SK-N-SH treated with all-trans-retinoic acid at 6 μM for 48 hours (cell line): Measurements from ENCODE around the gene OR9Q1.

Source experiments
- BACH2 ChIP-seq: fragments of 250-450 bp; sonication (Bioruptor Pico); IDR thresholded peaks from 2 replicates; pipeline ENCODE4 v1.9.0; 2021; ENCODE audit warnings: mild to moderate bottlenecking, borderline replicate concordance
- CSDC2 ChIP-seq: fragments of 250-450 bp; sonication (Bioruptor Pico); IDR thresholded peaks from 2 replicates; pipeline ENCODE4 v1.5.0; 2020; ENCODE audit warnings: mild to moderate bottlenecking, moderate library complexity
- GLIS3 ChIP-seq: fragments of 250-450 bp; sonication (Bioruptor Pico); IDR thresholded peaks from 2 replicates; pipeline ENCODE4 v1.5.0; 2020; ENCODE audit warnings: mild to moderate bottlenecking, moderate library complexity
- OSR1 ChIP-seq: fragments of 250-450 bp; sonication (Bioruptor Pico); IDR thresholded peaks from 2 replicates; pipeline ENCODE4 v1.8.0; 2022; ENCODE audit warnings: moderate library complexity, mild to moderate bottlenecking, inconsistent platforms
- PATZ1 ChIP-seq: fragments of 250-450 bp; sonication (Bioruptor Pico); IDR thresholded peaks from 2 replicates; pipeline ENCODE4 v1.8.0; 2020; ENCODE audit warnings: mild to moderate bottlenecking, moderate library complexity, borderline replicate concordance
- PPARA ChIP-seq: fragments of 250-450 bp; sonication (Bioruptor Pico); IDR thresholded peaks from 2 replicates; pipeline ENCODE4 v1.5.0; 2020; ENCODE audit warnings: mild to moderate bottlenecking, borderline replicate concordance
- RARB ChIP-seq: fragments of 250-450 bp; sonication (Bioruptor Pico); IDR thresholded peaks from 2 replicates; pipeline ENCODE4 v1.8.0; 2021; ENCODE audit warnings: mild to moderate bottlenecking, moderate library complexity
- SNAI2 ChIP-seq: fragments of 250-450 bp; sonication (Bioruptor Pico); IDR thresholded peaks from 2 replicates; pipeline ENCODE4 v1.5.0; 2020; ENCODE audit warnings: mild to moderate bottlenecking, moderate library complexity
- ZFP3 ChIP-seq: fragments of 250-450 bp; sonication (Bioruptor Pico); IDR thresholded peaks from 2 replicates; pipeline ENCODE4 v1.5.0; 2020; ENCODE audit warnings: mild to moderate bottlenecking, moderate library complexity
- ZFP30 ChIP-seq: fragments of 450-650 bp; formaldehyde crosslinking; IDR thresholded peaks from 2 replicates; pipeline ENCODE4 v1.5.0; 2022; ENCODE audit warnings: mild to moderate bottlenecking, moderate library complexity
- ZNF8 ChIP-seq: fragments of 450-650 bp; formaldehyde crosslinking; IDR thresholded peaks from 2 replicates; pipeline ENCODE4 v1.5.0; 2020; ENCODE audit warnings: mild to moderate bottlenecking, moderate library complexity
- TF ChIP-seq, protein P1 (sequence below): fragments of 250-450 bp; sonication (Bioruptor Pico); IDR thresholded peaks from 2 replicates; pipeline ENCODE4 v1.5.0; 2020; ENCODE audit warnings: mild to moderate bottlenecking, moderate library complexity
- TF ChIP-seq, protein P2 (sequence below): fragments of 250-450 bp; sonication (Bioruptor Pico); IDR thresholded peaks from 2 replicates; pipeline ENCODE4 v1.8.0; 2021; ENCODE audit warnings: low read depth, mild to moderate bottlenecking, moderate library complexity, borderline replicate concordance

GRCh38 chr11:58024601-58025091 lies 965 bp downstream of the OR9Q1 start:
- TF ChIP-seq, protein P1, sequence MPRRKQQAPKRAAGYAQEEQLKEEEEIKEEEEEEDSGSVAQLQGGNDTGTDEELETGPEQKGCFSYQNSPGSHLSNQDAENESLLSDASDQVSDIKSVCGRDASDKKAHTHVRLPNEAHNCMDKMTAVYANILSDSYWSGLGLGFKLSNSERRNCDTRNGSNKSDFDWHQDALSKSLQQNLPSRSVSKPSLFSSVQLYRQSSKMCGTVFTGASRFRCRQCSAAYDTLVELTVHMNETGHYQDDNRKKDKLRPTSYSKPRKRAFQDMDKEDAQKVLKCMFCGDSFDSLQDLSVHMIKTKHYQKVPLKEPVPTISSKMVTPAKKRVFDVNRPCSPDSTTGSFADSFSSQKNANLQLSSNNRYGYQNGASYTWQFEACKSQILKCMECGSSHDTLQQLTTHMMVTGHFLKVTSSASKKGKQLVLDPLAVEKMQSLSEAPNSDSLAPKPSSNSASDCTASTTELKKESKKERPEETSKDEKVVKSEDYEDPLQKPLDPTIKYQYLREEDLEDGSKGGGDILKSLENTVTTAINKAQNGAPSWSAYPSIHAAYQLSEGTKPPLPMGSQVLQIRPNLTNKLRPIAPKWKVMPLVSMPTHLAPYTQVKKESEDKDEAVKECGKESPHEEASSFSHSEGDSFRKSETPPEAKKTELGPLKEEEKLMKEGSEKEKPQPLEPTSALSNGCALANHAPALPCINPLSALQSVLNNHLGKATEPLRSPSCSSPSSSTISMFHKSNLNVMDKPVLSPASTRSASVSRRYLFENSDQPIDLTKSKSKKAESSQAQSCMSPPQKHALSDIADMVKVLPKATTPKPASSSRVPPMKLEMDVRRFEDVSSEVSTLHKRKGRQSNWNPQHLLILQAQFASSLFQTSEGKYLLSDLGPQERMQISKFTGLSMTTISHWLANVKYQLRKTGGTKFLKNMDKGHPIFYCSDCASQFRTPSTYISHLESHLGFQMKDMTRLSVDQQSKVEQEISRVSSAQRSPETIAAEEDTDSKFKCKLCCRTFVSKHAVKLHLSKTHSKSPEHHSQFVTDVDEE, result no peak
- no peak for TF ChIP-seq GLIS3 (CRISPR knock-in tag)
- TF ChIP-seq, protein P2, sequence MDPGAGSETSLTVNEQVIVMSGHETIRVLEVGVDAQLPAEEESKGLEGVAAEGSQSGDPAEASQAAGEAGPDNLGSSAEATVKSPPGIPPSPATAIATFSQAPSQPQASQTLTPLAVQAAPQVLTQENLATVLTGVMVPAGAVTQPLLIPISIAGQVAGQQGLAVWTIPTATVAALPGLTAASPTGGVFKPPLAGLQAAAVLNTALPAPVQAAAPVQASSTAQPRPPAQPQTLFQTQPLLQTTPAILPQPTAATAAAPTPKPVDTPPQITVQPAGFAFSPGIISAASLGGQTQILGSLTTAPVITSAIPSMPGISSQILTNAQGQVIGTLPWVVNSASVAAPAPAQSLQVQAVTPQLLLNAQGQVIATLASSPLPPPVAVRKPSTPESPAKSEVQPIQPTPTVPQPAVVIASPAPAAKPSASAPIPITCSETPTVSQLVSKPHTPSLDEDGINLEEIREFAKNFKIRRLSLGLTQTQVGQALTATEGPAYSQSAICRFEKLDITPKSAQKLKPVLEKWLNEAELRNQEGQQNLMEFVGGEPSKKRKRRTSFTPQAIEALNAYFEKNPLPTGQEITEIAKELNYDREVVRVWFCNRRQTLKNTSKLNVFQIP (CRISPR knock-in tag), result no peak
- no peak for TF ChIP-seq ZNF8 (CRISPR knock-in tag)
- TF ChIP-seq PPARA, result no peak
- TF ChIP-seq SNAI2 (CRISPR knock-in tag), result no peak
- TF ChIP-seq RARB (CRISPR knock-in tag), result no peak
- no peak for TF ChIP-seq PATZ1 (CRISPR knock-in tag)
- TF ChIP-seq OSR1 (CRISPR knock-in tag), result no peak
- TF ChIP-seq ZFP30 (CRISPR knock-in tag), result no peak
- no peak for TF ChIP-seq ZFP3 (CRISPR knock-in tag)
- no peak for TF ChIP-seq BACH2 (CRISPR knock-in tag)
- TF ChIP-seq CSDC2 (CRISPR knock-in tag), result no peak
